Neural progenitor cell (in vitro differentiated cells): ENCODE measurements around the gene OPTC. TPM values are rescaled to one million over a fixed set of nuclear protein-coding genes. Genes with fewer than 3 reads are reported as not detected.

Experiments used
- DNase-seq: peaks from one replicate; pipeline ENCODE4 v3.0.0-alpha.2; 2016; ENCODE audit warnings: low spot score
- H2AFZ ChIP-seq: fragments of 200-600 bp; sonication (generic); replicated peaks from 2 replicates; pipeline ENCODE4 v1.6.1; 2016; ENCODE audit warnings: antibody characterized with exemption
- H3F3A ChIP-seq: fragments of 200-600 bp; sonication (generic); 2 replicates; pipeline ENCODE4 v1.6.1; 2016; ENCODE audit warnings: antibody characterized with exemption, low read depth
- H3K27ac ChIP-seq: fragments of 200-600 bp; sonication (generic); 2 replicates; pipeline ENCODE4 v1.5.1; 2016; ENCODE audit warnings: mild to moderate bottlenecking
- H3K27me3 ChIP-seq: fragments of 200-600 bp; sonication (generic); 2 replicates; pipeline ENCODE4 v1.6.1; 2016; ENCODE audit warnings: mild to moderate bottlenecking, moderate library complexity
- H3K36me3 ChIP-seq: fragments of 200-600 bp; sonication (generic); 2 replicates; pipeline ENCODE4 v1.5.1; 2016
- H3K4me1 ChIP-seq: fragments of 200-600 bp; sonication (generic); 2 replicates; pipeline ENCODE4 v1.6.1; 2016; ENCODE audit warnings: mixed run types
- H3K4me2 ChIP-seq: fragments of 200-600 bp; sonication (generic); 2 replicates; pipeline ENCODE4 v1.6.1; 2016
- H3K4me3 ChIP-seq: fragments of 200-600 bp; sonication (generic); 2 replicates; pipeline ENCODE4 v1.5.1; 2016
- H3K79me2 ChIP-seq: fragments of 200-600 bp; sonication (generic); 2 replicates; pipeline ENCODE4 v1.6.1; 2016; ENCODE audit warnings: low read depth
- H3K9ac ChIP-seq: fragments of 200-600 bp; sonication (generic); 2 replicates; pipeline ENCODE4 v1.6.1; 2016
- H3K9me3 ChIP-seq: fragments of 200-600 bp; sonication (generic); 2 replicates; pipeline ENCODE4 v1.5.1; 2016; ENCODE audit warnings: low read depth
- H4K20me1 ChIP-seq: fragments of 200-600 bp; sonication (generic); 2 replicates; pipeline ENCODE4 v1.6.1; 2016; ENCODE audit warnings: low read depth
- H3K27ac Mint-ChIP-seq: 3 replicates; pipeline ENCODE4 v1.8.0; 2021; ENCODE audit warnings: mixed read lengths
- H3K27me3 Mint-ChIP-seq: 2 replicates; pipeline ENCODE4 v1.8.0; 2022; ENCODE audit warnings: low read depth, mild to moderate bottlenecking, inconsistent platforms, moderate library complexity, mixed read lengths; ENCODE audit not compliant: insufficient read depth
- H3K36me3 Mint-ChIP-seq: 3 replicates; pipeline ENCODE4 v1.8.0; 2021; ENCODE audit warnings: mixed read lengths
- H3K4me1 Mint-ChIP-seq: 3 replicates; pipeline ENCODE4 v1.8.0; 2021; ENCODE audit warnings: mixed read lengths
- H3K4me3 Mint-ChIP-seq: 3 replicates; pipeline ENCODE4 v1.8.0; 2021; ENCODE audit warnings: mild to moderate bottlenecking, moderate library complexity, mixed read lengths
- H3K9me3 Mint-ChIP-seq: 3 replicates; pipeline ENCODE4 v1.8.0; 2020; ENCODE audit warnings: mixed read lengths
- CTCF ChIP-seq: fragments of 200-600 bp; sonication (generic); IDR thresholded peaks from 2 replicates; pipeline ENCODE4 v1.5.1; 2017; ENCODE audit warnings: antibody characterized with exemption, mild to moderate bottlenecking
- EZH2 ChIP-seq: fragments of 200-600 bp; sonication (generic); IDR thresholded peaks from 2 replicates; pipeline ENCODE4 v1.6.1; 2017; ENCODE audit warnings: antibody characterized with exemption, mild to moderate bottlenecking, moderate library complexity
- EZH2phosphoT487 ChIP-seq: fragments of 200-600 bp; sonication (generic); IDR thresholded peaks from 2 replicates; pipeline ENCODE4 v1.6.1; 2017; ENCODE audit warnings: antibody characterized with exemption
- total RNA-seq: library from RNA; depleted of rRNA; stranded (reverse); fragments of >200 nt; gene quantifications from 2 replicates; pipeline ENCODE4 v1.2.3, GENCODE V29; 2015; ENCODE audit warnings: low replicate concordance

OPTC gene
- total RNA-seq, 1 donor from 2014 or later, result not detected

DNA sequence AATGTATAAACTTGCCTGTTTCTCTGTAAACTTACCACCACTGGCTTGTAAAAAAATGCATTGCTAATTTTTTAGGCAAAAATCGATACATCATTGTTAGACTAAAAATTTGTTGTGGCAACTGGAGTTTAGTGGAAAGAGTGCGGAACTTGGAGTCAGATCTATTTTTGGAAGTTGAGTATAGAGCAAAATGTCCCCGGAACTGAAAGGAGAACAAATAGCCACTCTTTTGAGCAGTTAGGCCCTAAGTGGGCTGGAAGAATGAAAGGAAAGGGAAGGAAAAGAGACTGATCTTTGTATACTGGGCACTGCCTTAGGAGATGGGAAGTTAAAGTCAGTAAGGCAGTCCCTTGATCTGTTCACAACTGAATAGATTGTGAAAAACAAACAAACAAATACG, 30.2 kb downstream of the OPTC start:
- no peaks in the 10 kb centered on the region for H3K9me3 Mint-ChIP-seq
- H3K4me2 ChIP-seq, result no peak overlapping the region
- H3K36me3 ChIP-seq, result no peaks in the 10 kb centered on the region
- no peak overlapping the region for H3K27ac Mint-ChIP-seq
- H3K27me3 Mint-ChIP-seq, result peaks cover 16% of the 10 kb centered on the region
- no peaks in the 10 kb centered on the region for H3K79me2 ChIP-seq
- H3F3A ChIP-seq, result peaks cover 12% of the 10 kb centered on the region
- peaks cover 44% of the 10 kb centered on the region for H3K4me1 ChIP-seq
- no peaks in the 10 kb centered on the region for H4K20me1 ChIP-seq
- H3K27me3 ChIP-seq, result no peaks in the 10 kb centered on the region
- no peaks in the 10 kb centered on the region for H3K9me3 ChIP-seq
- peak overlapping the region; percentile 9 for H3K4me3 Mint-ChIP-seq
- H3K9ac ChIP-seq, result no peak overlapping the region
- H3K36me3 Mint-ChIP-seq, result no peaks in the 10 kb centered on the region
- H3K27ac ChIP-seq, result no peak overlapping the region
- H3K4me3 ChIP-seq, result no peak overlapping the region
- peaks cover 79% of the 10 kb centered on the region for H3K4me1 Mint-ChIP-seq
- DNase-seq, result no peak
- no peak overlapping the region for H2AFZ ChIP-seq
- TF ChIP-seq EZH2 (no peak), CTCF (no peak), EZH2phosphoT487 (no peak)

DNA sequence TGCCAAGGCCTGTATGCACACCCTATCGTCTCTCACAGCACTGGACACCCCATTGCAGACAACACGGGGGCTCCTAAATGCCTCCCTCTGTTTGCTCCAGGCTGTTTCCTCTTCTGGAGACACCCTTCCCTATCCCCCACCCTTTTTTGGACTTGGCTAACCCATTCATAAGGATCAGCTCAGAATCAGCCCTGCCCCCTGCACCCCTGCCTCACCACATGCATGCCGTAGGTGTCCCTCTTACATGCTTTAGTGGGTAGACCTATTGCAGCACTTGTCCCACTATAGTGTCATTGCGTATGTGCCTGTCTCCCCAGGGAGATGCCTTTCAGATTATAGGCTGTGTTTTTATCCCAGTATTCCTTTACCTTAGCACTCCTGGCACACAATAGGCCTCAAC, 30.9 kb downstream of the OPTC start:
- no peaks in the 10 kb centered on the region for H3K9me3 Mint-ChIP-seq
- no peaks in the 10 kb centered on the region for H3K36me3 ChIP-seq
- no peak overlapping the region for H2AFZ ChIP-seq
- no peaks in the 10 kb centered on the region for H3K36me3 Mint-ChIP-seq
- H3K4me2 ChIP-seq, result peak overlapping the region; percentile 21
- H3K9ac ChIP-seq, result no peak overlapping the region
- H3K4me3 ChIP-seq, result no peak overlapping the region
- no peaks in the 10 kb centered on the region for H3K27me3 ChIP-seq
- no peak for DNase-seq
- no peaks in the 10 kb centered on the region for H3K79me2 ChIP-seq
- peaks cover 40% of the 10 kb centered on the region for H3K4me1 ChIP-seq
- no peaks in the 10 kb centered on the region for H3K9me3 ChIP-seq
- peaks cover 12% of the 10 kb centered on the region for H3F3A ChIP-seq
- H3K27me3 Mint-ChIP-seq, result peaks cover 19% of the 10 kb centered on the region
- H3K27ac Mint-ChIP-seq, result peak overlapping the region; percentile 17
- H3K4me1 Mint-ChIP-seq, result peaks cover 73% of the 10 kb centered on the region
- H3K27ac ChIP-seq, result no peak overlapping the region
- no peaks in the 10 kb centered on the region for H4K20me1 ChIP-seq
- H3K4me3 Mint-ChIP-seq, result no peak overlapping the region
- no peak for TF ChIP-seq EZH2
- TF ChIP-seq EZH2phosphoT487, result no peak
- no peak for TF ChIP-seq CTCF

DNA sequence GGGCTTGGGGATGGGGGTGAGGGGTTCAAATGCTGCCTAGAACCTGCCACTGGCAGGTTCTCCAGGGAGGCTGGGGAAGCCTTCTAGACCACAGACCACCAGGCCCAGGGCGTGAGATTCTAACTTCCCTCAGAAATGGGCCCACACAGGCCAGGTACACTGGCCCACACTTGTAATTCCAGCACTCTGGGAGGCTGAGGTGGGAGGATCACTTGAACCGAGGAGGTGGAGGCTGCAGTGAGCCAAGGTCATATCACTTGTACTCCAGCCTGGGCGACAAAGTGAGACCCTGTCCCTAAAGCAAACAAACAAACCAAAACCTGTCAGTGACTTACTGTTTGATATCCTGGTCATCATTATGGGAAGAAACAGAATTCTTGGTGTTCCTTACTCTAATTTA, 31.7 kb downstream of the OPTC start:
- Mint-ChIP-seq H3K27me3 (peaks cover 15% of the 10 kb centered on the region), H3K9me3 (no peaks in the 10 kb centered on the region)
- H3K79me2 ChIP-seq, result no peaks in the 10 kb centered on the region

More for the DNA sequence above, 31.7 kb downstream of the OPTC start:
- Mint-ChIP-seq H3K27ac (no peak overlapping the region), H3K4me3 (no peak overlapping the region), H3K36me3 (no peaks in the 10 kb centered on the region), H3K4me1 (peaks cover 65% of the 10 kb centered on the region)
- H3K9ac ChIP-seq, result no peak overlapping the region
- H3F3A ChIP-seq, result peaks cover 15% of the 10 kb centered on the region
- TF ChIP-seq EZH2phosphoT487 (no peak), CTCF (no peak), EZH2 (no peak)
- no peak overlapping the region for H3K27ac ChIP-seq
- H3K9me3 ChIP-seq, result no peaks in the 10 kb centered on the region
- no peaks in the 10 kb centered on the region for H3K27me3 ChIP-seq
- H2AFZ ChIP-seq, result no peak overlapping the region
- H3K4me3 ChIP-seq, result no peak overlapping the region
- H3K4me2 ChIP-seq, result no peak overlapping the region
- no peaks in the 10 kb centered on the region for H4K20me1 ChIP-seq
- DNase-seq, result no peak
- H3K36me3 ChIP-seq, result no peaks in the 10 kb centered on the region
- H3K4me1 ChIP-seq, result peaks cover 40% of the 10 kb centered on the region
